K562 (cell line): Measurements from ENCODE around the gene NFIC. TPM values are rescaled to one million over a fixed set of nuclear protein-coding genes. Genes with fewer than 3 reads are reported as not detected.

Source experiments
- ATF1 ChIP-seq, 2 experiments: fragments of 450-650 bp in 1 of 2; IDR thresholded peaks; 2 replicates each; pipeline ENCODE4 v1.6.1; 2016; ENCODE audit warnings: missing compliant biosample characterization in 1 of 2, missing genetic modification characterization in 1 of 2
- ATF7 ChIP-seq: fragments of 450-650 bp; IDR thresholded peaks from 2 replicates; pipeline ENCODE4 v1.7.1; 2014; ENCODE audit warnings: mild to moderate bottlenecking, moderate library complexity
- CREB3 ChIP-seq: fragments of 450-650 bp; conservative IDR thresholded peaks from 2 replicates; pipeline ENCODE4 v1.6.1; 2016; ENCODE audit warnings: missing genetic modification characterization, low read depth, mild to moderate bottlenecking, missing compliant biosample characterization, moderate library complexity
- DPF2 ChIP-seq: fragments of 450-650 bp; IDR thresholded peaks from 2 replicates; pipeline ENCODE4 v1.6.1; 2016
- FOXK2 ChIP-seq, 2 experiments: fragments of 450-650 bp; IDR thresholded peaks in 1 of 2; conservative IDR thresholded peaks in 1 of 2; 2 replicates each; pipeline ENCODE4 v1.6.1; 2016; ENCODE audit warnings: low read depth in 2 of 2, mild to moderate bottlenecking in 1 of 2
- GABPB2 ChIP-seq: fragments of 250-450 bp; sonication (Bioruptor Pico); conservative IDR thresholded peaks from 2 replicates; pipeline ENCODE4 v1.5.1; 2021; ENCODE audit warnings: mild to moderate bottlenecking
- HDAC2 ChIP-seq: fragments of 450-650 bp; IDR thresholded peaks from 2 replicates; pipeline ENCODE4 v1.6.1; 2016; ENCODE audit warnings: mild to moderate bottlenecking
- MTA1 ChIP-seq: fragments of 450-650 bp; IDR thresholded peaks from 2 replicates; pipeline ENCODE4 v1.6.1; 2017; ENCODE audit warnings: borderline replicate concordance
- RCOR1 ChIP-seq, 2 experiments: IDR thresholded peaks; 2 replicates each; pipeline ENCODE4 v1.6.1; 2012; ENCODE audit warnings: low read depth in 2 of 2, low read length in 2 of 2, borderline replicate concordance in 1 of 2, improper control_type of control experiment in 1 of 2
- RUNX1 ChIP-seq: sonication (generic); IDR thresholded peaks from 2 replicates; pipeline ENCODE4 v1.6.1; 2016; ENCODE audit warnings: antibody characterized with exemption, low read depth
- TCF3 ChIP-seq: sonication (generic); formaldehyde crosslinking; IDR thresholded peaks from 2 replicates; pipeline ENCODE4 v1.4.0; 2020; ENCODE audit warnings: mild to moderate bottlenecking, missing genetic modification reagents
- TEAD4 ChIP-seq, 2 experiments: sonication (generic) in 1 of 2; formaldehyde crosslinking in 1 of 2; IDR thresholded peaks; 2 replicates each; pipeline versions ENCODE4 v1.6.1 to v1.8.0; 2012 to 2022; ENCODE audit warnings: borderline replicate concordance in 1 of 2, inconsistent platforms in 1 of 2, low read length in 1 of 2, mild to moderate bottlenecking in 1 of 2, missing genetic modification reagents in 1 of 2
- TFAP4 ChIP-seq: sonication (generic); formaldehyde crosslinking; IDR thresholded peaks from 2 replicates; pipeline ENCODE4 v1.8.0; 2022; ENCODE audit warnings: missing genetic modification reagents, mild to moderate bottlenecking, moderate library complexity, borderline replicate concordance
- U2AF2 ChIP-seq: fragments of 200-400 bp; formaldehyde crosslinking; optimal IDR thresholded peaks from 2 replicates; pipeline ENCODE3; 2017; ENCODE audit warnings: low read depth, mild to moderate bottlenecking, low read length
- ZEB2 ChIP-seq: fragments of 450-650 bp; IDR thresholded peaks from 2 replicates; pipeline ENCODE4 v1.6.1; 2016
- ZNF212 ChIP-seq: fragments of 450-650 bp; formaldehyde crosslinking; IDR thresholded peaks from 2 replicates; pipeline ENCODE4 v1.4.0; 2020; ENCODE audit warnings: mild to moderate bottlenecking
- ZNF318 ChIP-seq, 2 experiments: fragments of 450-650 bp; IDR thresholded peaks; 2 replicates each; pipeline ENCODE4 v1.6.1; 2016; ENCODE audit warnings: mild to moderate bottlenecking in 2 of 2, borderline replicate concordance in 1 of 2, low read depth in 1 of 2, moderate library complexity in 1 of 2
- ZNF77 ChIP-seq: fragments of 250-450 bp; sonication (Bioruptor Pico); IDR thresholded peaks from 2 replicates; pipeline ENCODE4 v1.5.0; 2020
- ZSCAN32 ChIP-seq: fragments of 450-650 bp; formaldehyde crosslinking; IDR thresholded peaks from 2 replicates; pipeline ENCODE4 v1.4.0; 2020; ENCODE audit warnings: mild to moderate bottlenecking, moderate library complexity
- polyA plus RNA-seq, 8 experiments: library from polyadenylated mRNA; depleted of rRNA in 4 of 8; stranded (reverse) in 5 of 8; unstranded in 3 of 8; fragments of >200 nt; fragmentation: Nextera tagmentation in 2 of 8; fragmentation: Illumina TruSeq in 1 of 8; extraction: Ambion mirVana in 2 of 8; extraction: Trizol in 1 of 8; gene quantifications; 2 replicates each; pipeline versions ENCODE4 v1.2.1 to v1.2.3, GENCODE V29; 2011 to 2014; ENCODE audit warnings: inconsistent platforms in 1 of 8, missing spikeins in 1 of 8
- total RNA-seq, 7 experiments: library from RNA; depleted of rRNA in 6 of 7; stranded (reverse); fragments of >200 nt in 6 of 7; fragmentation: Illumina TruSeq in 2 of 7; extraction: Trizol in 2 of 7; gene quantifications; 2 replicates each; pipeline versions ENCODE4 v1.2.1 to v1.2.3, GENCODE V29; 2011 to 2021; ENCODE audit warnings: low replicate concordance in 1 of 7

NFIC gene
- total and polyA plus RNA-seq, 9 of the 15 experiments (the other 6 are each of a cell fraction or from before 2014, with no cell fraction given), result 0.71 to 62.1 (median 6.9) TPM

- TF ChIP-seq ZNF318 (IDR thresholded peaks at IDR 0.05; ENCODE audit: borderline replicate concordance in 1 of 2, low read depth in 1 of 2) (no peak), FOXK2 (conservative IDR thresholded peaks at IDR 0.05 in 1 of 2, IDR thresholded peaks at IDR 0.05 in 1 of 2; ENCODE audit: low read depth in 2 of 2) (peak in 1 of 2 experiments; percentile 60; a peak in 2 of 4 replicates), GABPB2 (CRISPR knock-in tag) (no peak), TCF3 (peak; percentile 69), ATF7 (peak; percentile 44; the same call in 1 of the 2 replicates), ZSCAN32 (no peak), RUNX1 (no peak), ZEB2 (peak; percentile 93), ZNF77 (CRISPR knock-in tag) (no peak), CREB3 (0 out of 2 replicates have a peak, but pooled peaks have one; percentile 33), DPF2 (0 out of 2 replicates have a peak, but pooled peaks have one; percentile 19), TFAP4 (peak; percentile 30), ZNF212 (no peak), U2AF2 (no peak), HDAC2 (peak; percentile 62), RCOR1 (IDR thresholded peaks at IDR 0.05; ENCODE audit: borderline replicate concordance in 1 of 2, low read depth in 2 of 2, low read length in 2 of 2) (peak; percentile 19 to 63; a peak in 2 of 4 replicates), MTA1 (0 out of 2 replicates have a peak, but pooled peaks have one; percentile 18), ATF1 (CRISPR knock-in tag; IDR thresholded peaks at IDR 0.05) (no peak), ATF1 (tag; IDR thresholded peaks at IDR 0.05) (0 out of 2 replicates have a peak, but pooled peaks have one; percentile 30), TEAD4 (IDR thresholded peaks at IDR 0.05; ENCODE audit: low read length) (peak; percentile 42; the same call in 1 of the 2 replicates), TEAD4 (CRISPR knock-in tag; IDR thresholded peaks at IDR 0.05; ENCODE audit: borderline replicate concordance) (no peak)
These were observed 136.7 kb downstream of the NFIC start (continued) for GRCh38 chr19:3503036-3503572.
